Adrenal gland (tissue), 12 donors: ENCODE results near the gene TLR8. TPM values are rescaled to one million over a fixed set of nuclear protein-coding genes. Genes with fewer than 3 reads are reported as not detected.

Source experiments
- DNase-seq, 7 donors: peaks; one replicate each; pipeline ENCODE4 v3.0.0-alpha.2; 2019 to 2020
- H3K27ac ChIP-seq, 5 donors: fragments of 200-600 bp; sonication (generic) in 4 of 5; 1 replicate in 3 of 5; 2 replicates in 2 of 5; pipeline versions ENCODE4 v1.5.1 to v1.8.0; 2016 to 2020; ENCODE audit warnings: mild to moderate bottlenecking in 1 of 5
- H3K27me3 ChIP-seq: fragments of 200-600 bp; 2 replicates; pipeline ENCODE4 v1.8.0; 2021
- H3K36me3 ChIP-seq, 2 donors: fragments of 200-600 bp; replicated peaks in 1 of 2; 1 replicate in 1 of 2; 2 replicates in 1 of 2; pipeline versions ENCODE4 v1.5.1 to v1.8.0; 2018 to 2022
- H3K4me1 ChIP-seq, 2 donors: fragments of 200-600 bp; replicated peaks in 1 of 2; 1 replicate in 1 of 2; 2 replicates in 1 of 2; pipeline versions ENCODE4 v1.5.1 to v1.8.0; 2018 to 2021
- H3K4me3 ChIP-seq, 4 donors: fragments of 200-600 bp; sonication (generic) in 3 of 4; one replicate each; pipeline ENCODE4 v1.5.1; 2016 to 2018
- H3K9me3 ChIP-seq, 3 donors: fragments of 200-600 bp; sonication (generic) in 1 of 3; replicated peaks in 1 of 3; 1 replicate in 2 of 3; 2 replicates in 1 of 3; pipeline versions ENCODE4 v1.5.1 to v1.8.0; 2016 to 2021
- CTCF ChIP-seq, 6 experiments: fragments of 450-650 bp in 4 of 6; fragments of 200-600 bp in 2 of 6; sonication (generic) in 1 of 6; IDR thresholded peaks; 1 replicate in 5 of 6; 2 replicates in 1 of 6; pipeline versions ENCODE4 v1.5.1 to v1.8.0; 2016 to 2021; ENCODE audit warnings: antibody characterized with exemption in 6 of 6, mild to moderate bottlenecking in 2 of 6, moderate library complexity in 1 of 6
- POLR2A ChIP-seq, 2 donors: fragments of 450-650 bp; IDR thresholded peaks; one replicate each; pipeline ENCODE4 v1.6.1; 2017; ENCODE audit warnings: antibody characterized with exemption in 2 of 2, mild to moderate bottlenecking in 2 of 2, moderate library complexity in 1 of 2
- WGBS, 4 donors: extraction: QIAGEN DNeasy Blood & Tissue Kit in 2 of 4; methylation state at CpG; one replicate each; pipeline versions ENCODE4 v1.1.5 to v1.1.7; 2013 to 2017; 5-methylcytosine and 5-hydroxymethylcytosine counted together
- intact Hi-C, 2 donors: fragments of 100-400 bp; cut with DNase I; formaldehyde crosslinking; loops; one replicate each; pipeline versions ENCODE4 v1.14.1 to v1.15.0; 2022 to 2023
- polyA plus RNA-seq, 3 donors: library from polyadenylated mRNA; stranded (reverse); fragments of 200-250 nt in 2 of 3; fragments of 350-450 nt in 1 of 3; fragmentation: Illumina TruSeq in 1 of 3; extraction: RNeasy Lipid Tissue Mini Kit (QIAGEN cat#74804) in 1 of 3; gene quantifications; one replicate each; pipeline ENCODE4 v1.2.3, GENCODE V29; 2013 to 2014
- total RNA-seq, 9 donors: library from RNA; depleted of rRNA in 4 of 9; stranded (reverse); fragments of >200 nt in 4 of 9; fragments of 120-200 nt in 1 of 9; fragmentation: NEBNext Ultra II Directional in 1 of 9; extraction: Animal tissue kit (Norgen Biotek cat#: 25700) in 1 of 9; gene quantifications; one replicate each; pipeline versions ENCODE4 v1.1.0 to v1.2.4, GENCODE V29; 2013 to 2023
- donor health status: healthy with polysubstance abuse.
- donor health status: Bipolar disorder and iron deficiency.
- donor health status: DM: yes; HTN: yes; CAD: no.
- donor health status: DM: no; HTN: no; CAD: no.
- donor health status: DM: no; HTN: no; CAD: no.
- donor health status: DM: yes; HTN: yes; CAD: no.

TLR8 gene
- total and polyA plus RNA-seq, 12 donors, result 0.10 to 5.6 (median 1.9) TPM; not detected in 1

GRCh38 chrX:12919620-12920019, 13.2 kb downstream of the TLR8 start:
- H3K27ac ChIP-seq, result no peak overlapping the region
- TF ChIP-seq POLR2A (IDR thresholded peaks at IDR 0.05), result no peak
- H3K27me3 ChIP-seq, result peaks cover 23% of the 10 kb centered on the region
- H3K36me3 ChIP-seq, result no peaks in the 10 kb centered on the region
- no peaks in the 10 kb centered on the region for H3K9me3 ChIP-seq
- H3K4me1 ChIP-seq, result no peaks in the 10 kb centered on the region
- WGBS, 4 donors, result 71 to 81% (median 77%) methylated on average over 8 of the region's 8 CpGs
- intact Hi-C loops, result no loop called here
- H3K4me3 ChIP-seq, result no peak overlapping the region
- DNase-seq, result no peak

GRCh38 chrX:12920990-12921389, 14.6 kb downstream of the TLR8 start:
- 66 to 70% (median 68%) methylated on average over 8 of the region's 8 CpGs for WGBS, 4 donors
- H3K9me3 ChIP-seq, result peaks cover 0 to 4% (median 0%) of the 10 kb centered on the region in 3 donors
- no peak overlapping the region for H3K27ac ChIP-seq
- no peaks in the 10 kb centered on the region for H3K4me1 ChIP-seq
- TF ChIP-seq CTCF (IDR thresholded peaks at IDR 0.05) (no peak), POLR2A (IDR thresholded peaks at IDR 0.05) (no peak)
- no peaks in the 10 kb centered on the region for H3K36me3 ChIP-seq
- H3K4me3 ChIP-seq, result no peak overlapping the region
- intact Hi-C loops, result no loop called here
- DNase-seq, result no peak
- peaks cover 23% of the 10 kb centered on the region for H3K27me3 ChIP-seq

DNA sequence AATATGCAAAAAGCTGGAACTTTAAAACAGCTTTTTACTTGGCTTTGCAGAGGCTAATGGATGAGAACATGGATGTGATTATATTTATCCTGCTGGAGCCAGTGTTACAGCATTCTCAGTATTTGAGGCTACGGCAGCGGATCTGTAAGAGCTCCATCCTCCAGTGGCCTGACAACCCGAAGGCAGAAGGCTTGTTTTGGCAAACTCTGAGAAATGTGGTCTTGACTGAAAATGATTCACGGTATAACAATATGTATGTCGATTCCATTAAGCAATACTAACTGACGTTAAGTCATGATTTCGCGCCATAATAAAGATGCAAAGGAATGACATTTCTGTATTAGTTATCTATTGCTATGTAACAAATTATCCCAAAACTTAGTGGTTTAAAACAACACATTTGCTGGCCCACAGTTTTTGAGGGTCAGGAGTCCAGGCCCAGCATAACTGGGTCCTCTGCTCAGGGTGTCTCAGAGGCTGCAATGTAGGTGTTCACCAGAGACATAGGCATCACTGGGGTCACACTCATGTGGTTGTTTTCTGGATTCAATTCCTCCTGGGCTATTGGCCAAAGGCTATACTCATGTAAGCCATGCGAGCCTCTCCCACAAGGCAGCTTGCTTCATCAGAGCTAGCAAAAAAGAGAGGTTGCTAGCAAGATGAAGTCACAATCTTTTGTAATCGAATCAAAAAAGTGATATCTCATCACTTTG, 15.6 kb downstream of the TLR8 start:
- Histone ChIP-seq H3K4me3 (no peak overlapping the region), H3K27me3 (peaks cover 16% of the 10 kb centered on the region), H3K27ac (no peak overlapping the region), H3K36me3 (no peaks in the 10 kb centered on the region), H3K4me1 (no peaks in the 10 kb centered on the region), H3K9me3 (peaks cover 0 to 4% (median 0%) of the 10 kb centered on the region in 3 donors)
- DNase-seq, result no peak
- intact Hi-C loops, result no loop called here
- TF ChIP-seq POLR2A (IDR thresholded peaks at IDR 0.05), result no peak
- no peak for TF ChIP-seq CTCF (IDR thresholded peaks at IDR 0.05)
- 79 to 90% (median 84%) methylated on average over 10 of the region's 10 CpGs for WGBS, 4 donors

GRCh38 chrX:12922599-12922919, 16.1 kb downstream of the TLR8 start:
- no peak for DNase-seq
- no peak overlapping the region for H3K27ac ChIP-seq
- no peaks in the 10 kb centered on the region for H3K36me3 ChIP-seq
- no peak overlapping the region for H3K4me3 ChIP-seq
- H3K4me1 ChIP-seq, result no peaks in the 10 kb centered on the region
- intact Hi-C loops, result no loop called here
- H3K27me3 ChIP-seq, result peaks cover 16% of the 10 kb centered on the region
- H3K9me3 ChIP-seq, result peaks cover 0 to 4% (median 0%) of the 10 kb centered on the region in 3 donors
- TF ChIP-seq POLR2A (IDR thresholded peaks at IDR 0.05) (no peak), CTCF (IDR thresholded peaks at IDR 0.05) (no peak)

DNA sequence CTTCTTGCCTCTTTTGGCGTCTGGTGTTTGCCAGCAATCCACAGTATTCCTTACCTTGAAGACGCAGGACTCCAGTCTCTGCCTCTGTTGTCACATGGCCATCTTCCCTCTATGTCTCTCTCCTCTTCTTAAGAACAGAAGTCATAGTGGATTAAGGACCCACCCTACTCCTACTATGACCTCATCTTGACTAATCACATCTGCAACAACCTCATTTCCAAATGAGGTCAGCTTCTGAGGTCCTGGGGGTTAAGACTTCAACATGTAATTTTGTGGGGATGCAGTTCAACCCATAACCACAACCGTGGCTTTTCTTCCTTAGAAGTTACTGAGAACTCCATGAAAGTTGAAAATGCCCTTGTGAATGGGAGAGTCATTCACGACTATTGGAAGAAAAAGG, 23.3 kb downstream of the TLR8 start:
- H3K27me3 ChIP-seq, result peaks cover 5% of the 10 kb centered on the region

More for the DNA sequence above, 23.3 kb downstream of the TLR8 start:
- intact Hi-C loops, result no loop called here
- no peak for DNase-seq
- TF ChIP-seq CTCF (IDR thresholded peaks at IDR 0.05) (no peak), POLR2A (IDR thresholded peaks at IDR 0.05) (no peak)
- no peak overlapping the region for H3K4me3 ChIP-seq
- H3K36me3 ChIP-seq, result no peaks in the 10 kb centered on the region
- H3K9me3 ChIP-seq, result peaks cover 0 to 4% (median 0%) of the 10 kb centered on the region in 3 donors
- 59 to 70% (median 66%) methylated on average over 4 of the region's 4 CpGs for WGBS, 4 donors
- no peaks in the 10 kb centered on the region for H3K4me1 ChIP-seq
- H3K27ac ChIP-seq, result no peak overlapping the region
